ENCODE measurements around the gene TXNRD1.

The TXNRD1 gene

GRCh38 chr12:104220931-104221330 is 5.4 kb downstream of the TXNRD1 start:
- DNase-seq: no peak
- in situ Hi-C loops (cut with MboI; ENCODE audit: low pct_unique_long_range_greater_than_20kb, low sequenced_read_pairs): loop anchor here (25.0 kb wide), 2 partner anchors 141 to 841 kb away; no protein-coding TSS in a partner anchor

DNA sequence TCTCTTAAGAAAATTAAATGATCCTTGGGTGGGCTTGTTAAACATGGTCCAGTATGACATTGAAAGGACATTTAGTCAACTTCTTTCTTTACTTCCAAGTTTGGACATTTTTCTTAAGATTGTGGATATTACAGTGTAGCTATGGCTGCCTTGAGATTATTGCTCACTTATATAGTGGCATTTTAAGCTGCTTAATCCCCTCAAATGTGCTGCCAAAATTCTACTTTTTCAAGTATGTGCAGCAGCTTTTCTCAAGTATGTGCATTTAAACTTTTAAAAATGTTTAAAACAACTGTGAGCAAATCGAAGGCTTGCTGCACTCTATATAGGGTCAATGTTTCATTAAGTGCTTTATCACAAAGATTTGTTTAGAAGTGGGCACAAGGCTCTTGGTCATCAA is 7.4 kb downstream of the TXNRD1 start:
- in situ Hi-C loops (cut with MboI; ENCODE audit: low pct_unique_long_range_greater_than_20kb, low sequenced_read_pairs): loop anchor here (25.0 kb wide), 2 partner anchors 139 to 839 kb away; no protein-coding TSS in a partner anchor
- DNase-seq: no peak

- DNase-seq: no peak
- in situ Hi-C loops (cut with MboI; ENCODE audit: low pct_unique_long_range_greater_than_20kb, low sequenced_read_pairs): loop anchor here (25.0 kb wide), 2 partner anchors 139 to 839 kb away; no protein-coding TSS in a partner anchor
Observed at GRCh38 chr12:104223712-104224111, 8.1 kb downstream of the TXNRD1 start.

DNA sequence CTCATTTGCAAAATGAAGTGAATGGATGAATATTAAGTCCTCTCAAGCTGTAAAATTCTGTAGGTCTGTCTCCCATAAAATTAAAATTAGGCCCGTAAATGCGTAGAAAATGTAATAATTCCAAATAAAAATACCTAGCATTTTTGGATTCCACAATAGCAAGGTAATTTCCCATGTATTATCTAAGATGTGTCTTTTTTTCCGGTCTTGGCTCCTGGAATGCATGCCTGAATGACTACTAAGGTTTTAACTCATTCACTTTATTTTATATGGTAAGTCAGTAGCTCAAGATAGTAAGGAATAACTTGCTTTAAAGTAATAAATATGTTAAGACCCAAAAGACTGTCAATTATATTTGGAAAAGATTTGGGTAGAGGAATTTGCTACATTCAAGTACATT is 11.1 kb downstream of the TXNRD1 start:
- no peak for DNase-seq
- in situ Hi-C loops (cut with MboI; ENCODE audit: low pct_unique_long_range_greater_than_20kb, low sequenced_read_pairs): no loop called here

DNA sequence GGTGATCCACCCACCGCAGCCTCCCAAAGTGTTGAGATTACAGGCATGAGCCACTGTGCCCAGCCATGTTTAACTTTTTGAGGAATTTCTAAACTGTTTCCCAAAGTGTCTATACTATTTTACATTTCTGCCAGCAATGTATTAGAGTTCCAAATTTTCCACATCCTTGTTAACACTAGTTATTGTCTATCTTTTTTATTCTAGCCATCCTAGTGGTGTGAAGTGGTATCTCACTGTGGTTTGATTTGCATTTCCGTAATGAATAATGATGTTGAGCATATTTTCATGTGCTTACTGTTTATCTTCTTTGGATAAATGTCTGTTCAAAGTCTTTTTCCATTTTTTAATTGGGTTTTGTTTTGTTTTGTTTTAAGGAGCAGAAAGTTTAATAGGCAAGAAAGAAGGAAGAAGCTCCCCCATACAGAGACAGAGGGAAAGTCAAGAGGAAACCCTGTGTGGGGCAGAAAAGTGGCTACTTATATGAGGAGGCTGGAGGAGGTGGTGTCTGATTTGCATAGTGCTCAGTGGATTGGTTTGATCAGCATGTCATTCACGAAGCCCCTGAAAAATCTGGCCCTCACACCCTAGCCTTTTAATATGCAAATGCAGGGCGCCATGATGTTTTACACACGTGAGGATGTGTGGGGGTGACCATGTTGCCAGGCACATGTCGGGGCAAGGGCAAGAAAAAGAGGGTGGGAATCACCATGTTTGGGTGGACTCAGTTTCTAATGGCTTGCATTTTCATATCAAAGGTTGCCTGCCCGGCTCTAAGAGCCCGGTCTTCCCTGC is 14.9 kb downstream of the TXNRD1 start:
- no peak for DNase-seq
- in situ Hi-C loops (cut with MboI; ENCODE audit: low pct_unique_long_range_greater_than_20kb, low sequenced_read_pairs): no loop called here

- in situ Hi-C loops (cut with MboI; ENCODE audit: low pct_unique_long_range_greater_than_20kb, low sequenced_read_pairs): no loop called here
- DNase-seq: no peak
Observed at GRCh38 chr12:104232609-104233280, 17.2 kb downstream of the TXNRD1 start.

DNA sequence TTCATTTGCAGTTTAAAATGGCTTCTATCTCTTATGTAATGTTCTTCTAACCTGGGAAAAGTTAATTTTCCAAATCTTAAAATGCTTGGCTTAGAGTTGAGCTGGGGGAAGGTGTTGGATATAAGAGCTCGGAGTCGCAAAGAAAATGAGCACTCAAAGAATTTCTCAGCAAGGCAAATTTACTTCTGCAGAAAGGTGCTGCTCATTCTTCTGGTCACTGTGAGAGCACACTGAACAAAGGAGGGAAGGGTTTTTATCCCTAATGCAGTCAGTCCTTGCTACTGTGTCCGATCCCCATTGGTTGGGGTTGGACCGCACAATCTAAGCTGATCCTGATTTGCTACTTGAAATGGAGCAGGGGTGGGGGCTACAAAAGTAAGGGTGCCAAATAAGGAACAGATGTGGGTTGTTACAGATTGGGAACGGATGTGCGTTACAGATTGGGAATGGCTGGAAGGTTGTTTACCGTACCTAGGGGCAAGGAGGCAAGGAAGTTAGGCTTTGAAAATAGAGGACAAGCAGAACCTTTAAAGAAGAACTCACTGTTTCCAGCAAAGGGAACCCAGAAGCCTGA is 19.4 kb downstream of the TXNRD1 start:
- in situ Hi-C loops (cut with MboI; ENCODE audit: low pct_unique_long_range_greater_than_20kb, low sequenced_read_pairs): no loop called here

DNA sequence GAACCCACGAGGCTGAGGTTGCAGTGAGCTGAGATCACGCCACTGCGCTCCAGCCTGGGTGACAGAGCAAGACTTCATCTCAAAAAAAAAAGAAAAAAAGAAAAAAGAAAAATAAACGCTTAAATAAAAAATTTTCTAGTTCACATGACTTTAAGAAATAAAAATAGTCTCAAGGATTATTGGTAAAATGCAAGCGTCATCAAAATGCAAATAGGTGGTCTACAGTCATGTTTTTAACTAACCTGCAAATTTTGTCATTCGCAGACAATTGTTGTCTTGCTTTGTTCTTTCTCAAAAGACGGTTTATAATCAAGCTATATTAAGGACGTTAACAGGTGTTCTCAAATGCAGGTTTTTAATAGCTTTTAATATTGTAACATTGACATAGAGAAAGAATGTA is 22.4 kb downstream of the TXNRD1 start:
- in situ Hi-C loops (cut with MboI; ENCODE audit: low pct_unique_long_range_greater_than_20kb, low sequenced_read_pairs): no loop called here
- no peak for DNase-seq

More for the DNA sequence above, 19.4 kb downstream of the TXNRD1 start:
- DNase-seq: no peak

DNA sequence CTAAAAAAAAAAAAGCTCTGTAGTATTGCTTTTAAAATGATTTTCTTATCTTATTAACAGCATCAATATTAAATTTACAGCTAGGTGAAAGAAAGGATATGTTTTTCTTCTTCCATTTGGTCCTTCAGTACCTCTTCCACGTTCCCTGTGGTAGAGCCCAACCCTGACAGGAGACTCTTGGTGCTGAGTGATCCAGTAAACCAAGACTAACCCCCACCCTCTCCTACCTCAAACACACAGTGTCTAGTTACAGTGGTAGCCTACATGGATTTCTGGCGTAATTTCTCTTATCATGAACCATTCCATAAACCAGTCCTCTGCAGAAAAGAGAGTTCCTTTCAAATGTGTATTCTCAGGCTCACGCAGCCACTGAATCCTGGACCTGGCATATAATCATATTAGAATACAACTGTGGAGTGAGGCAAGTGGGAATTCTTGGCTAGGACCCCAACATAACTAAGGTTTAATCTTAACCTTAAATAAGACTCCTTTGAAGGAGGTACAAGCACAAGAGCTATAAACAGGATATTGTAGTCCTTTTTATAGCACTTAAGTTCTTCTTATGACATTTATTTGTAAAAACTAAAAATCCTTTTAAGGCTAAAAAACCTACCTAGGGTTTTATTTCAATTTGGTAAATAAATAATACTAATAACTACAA is 27.1 kb downstream of the TXNRD1 start:
- in situ Hi-C loops (cut with MboI; ENCODE audit: low pct_unique_long_range_greater_than_20kb, low sequenced_read_pairs): no loop called here
- DNase-seq: no peak

- in situ Hi-C loops (cut with MboI; ENCODE audit: low pct_unique_long_range_greater_than_20kb, low sequenced_read_pairs): no loop called here
- no peak for DNase-seq
Observed at GRCh38 chr12:104243551-104243950, 28.0 kb downstream of the TXNRD1 start.

- no peak for DNase-seq
- in situ Hi-C loops (cut with MboI; ENCODE audit: low pct_unique_long_range_greater_than_20kb, low sequenced_read_pairs): no loop called here
Observed at GRCh38 chr12:104243971-104244370, 28.4 kb downstream of the TXNRD1 start.

DNA sequence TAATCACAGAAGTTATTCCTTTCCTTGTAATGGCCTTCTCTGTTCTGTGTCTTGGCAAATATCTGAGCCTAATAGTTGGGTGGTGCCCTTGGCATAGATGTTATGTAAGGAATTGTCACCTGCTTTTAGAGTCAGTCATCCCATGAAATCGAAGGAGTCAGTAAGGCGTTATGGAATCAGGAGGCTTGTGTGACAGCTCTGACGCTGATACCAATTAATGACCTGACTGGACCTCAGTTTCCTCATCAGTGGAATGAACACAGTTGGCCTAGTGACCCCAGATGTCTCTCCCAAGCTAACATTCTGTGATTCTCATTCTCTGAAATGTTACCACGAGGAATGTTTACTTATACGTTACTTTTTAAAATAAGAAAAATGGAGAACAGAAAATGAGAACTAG is 32.1 kb downstream of the TXNRD1 start:
- in situ Hi-C loops (cut with MboI; ENCODE audit: low pct_unique_long_range_greater_than_20kb, low sequenced_read_pairs): no loop called here
- DNase-seq: no peak

DNA sequence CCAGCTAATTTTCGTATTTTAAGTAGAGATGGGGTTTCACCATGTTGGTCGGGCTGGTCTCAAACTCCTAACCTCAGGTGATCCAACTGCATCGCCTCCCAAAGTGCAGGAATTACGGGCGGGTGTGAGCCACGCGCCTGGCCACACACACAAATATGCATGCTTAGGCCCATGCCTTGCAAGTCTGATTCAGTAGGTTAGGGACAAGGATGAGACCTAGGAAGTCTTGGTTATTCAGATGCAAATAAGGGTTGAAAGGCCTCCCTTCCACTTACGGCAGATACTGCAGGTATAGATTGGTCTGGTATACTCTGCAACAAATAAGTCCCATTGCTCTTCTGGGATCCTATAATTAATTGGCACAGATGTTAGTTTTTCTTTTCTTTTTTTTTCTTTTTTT is 32.9 kb downstream of the TXNRD1 start:
- in situ Hi-C loops (cut with MboI; ENCODE audit: low pct_unique_long_range_greater_than_20kb, low sequenced_read_pairs): no loop called here
- no peak for DNase-seq

GRCh38 chr12:104249017-104249416 is 33.4 kb downstream of the TXNRD1 start:
- no peak for DNase-seq
- in situ Hi-C loops (cut with MboI; ENCODE audit: low pct_unique_long_range_greater_than_20kb, low sequenced_read_pairs): no loop called here

DNA sequence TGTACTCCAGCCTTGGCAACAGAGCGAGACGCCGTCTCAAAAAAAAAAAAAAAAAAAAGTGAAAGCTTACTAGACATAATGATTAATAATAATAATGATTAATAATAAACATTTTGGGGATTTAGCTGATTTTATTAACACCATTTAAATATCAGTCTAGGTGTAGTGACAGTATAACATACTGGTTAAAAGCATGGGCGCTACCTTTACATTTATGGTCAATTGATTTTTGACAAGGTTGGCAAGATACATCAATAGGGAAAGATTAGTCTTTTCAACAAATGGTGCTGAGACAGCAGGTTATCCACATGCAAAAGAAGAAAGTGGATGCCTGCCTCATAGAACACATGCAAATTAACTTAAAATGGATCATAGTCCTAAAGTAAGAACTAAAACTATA is 34.3 kb downstream of the TXNRD1 start:
- in situ Hi-C loops (cut with MboI; ENCODE audit: low pct_unique_long_range_greater_than_20kb, low sequenced_read_pairs): no loop called here
- no peak for DNase-seq

GRCh38 chr12:104250366-104251125 is 35.0 kb downstream of the TXNRD1 start:
- in situ Hi-C loops (cut with MboI; ENCODE audit: low pct_unique_long_range_greater_than_20kb, low sequenced_read_pairs): no loop called here
- DNase-seq: no peak

DNA sequence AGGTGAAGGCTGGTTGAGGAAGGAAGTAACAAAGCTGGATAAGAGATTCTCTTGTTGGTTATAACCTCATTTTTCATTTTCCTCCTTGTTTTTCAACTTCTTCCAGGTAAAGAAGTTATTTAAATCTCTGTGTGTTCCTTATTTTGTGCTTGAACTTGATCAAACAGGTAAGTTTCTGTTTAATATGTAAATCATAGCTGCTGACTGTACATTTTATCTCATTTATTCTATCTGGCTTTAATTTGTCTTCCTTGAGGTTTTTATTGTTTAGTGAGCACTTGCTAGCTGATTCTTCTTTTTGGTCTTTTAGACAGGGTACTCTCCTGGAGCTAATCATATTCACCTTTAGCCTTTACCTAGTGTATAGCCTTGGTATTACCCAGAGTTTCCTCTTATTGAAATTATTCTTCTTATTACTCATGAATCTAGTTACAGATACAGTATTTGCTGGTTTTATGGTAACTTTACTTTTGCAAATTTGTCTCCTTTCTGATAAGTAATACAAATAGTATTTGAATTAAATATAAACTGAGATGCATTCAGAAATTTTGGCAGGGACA is 42.4 kb downstream of the TXNRD1 start:
- in situ Hi-C loops (cut with MboI; ENCODE audit: low pct_unique_long_range_greater_than_20kb, low sequenced_read_pairs): no loop called here
- no peak for DNase-seq

DNA sequence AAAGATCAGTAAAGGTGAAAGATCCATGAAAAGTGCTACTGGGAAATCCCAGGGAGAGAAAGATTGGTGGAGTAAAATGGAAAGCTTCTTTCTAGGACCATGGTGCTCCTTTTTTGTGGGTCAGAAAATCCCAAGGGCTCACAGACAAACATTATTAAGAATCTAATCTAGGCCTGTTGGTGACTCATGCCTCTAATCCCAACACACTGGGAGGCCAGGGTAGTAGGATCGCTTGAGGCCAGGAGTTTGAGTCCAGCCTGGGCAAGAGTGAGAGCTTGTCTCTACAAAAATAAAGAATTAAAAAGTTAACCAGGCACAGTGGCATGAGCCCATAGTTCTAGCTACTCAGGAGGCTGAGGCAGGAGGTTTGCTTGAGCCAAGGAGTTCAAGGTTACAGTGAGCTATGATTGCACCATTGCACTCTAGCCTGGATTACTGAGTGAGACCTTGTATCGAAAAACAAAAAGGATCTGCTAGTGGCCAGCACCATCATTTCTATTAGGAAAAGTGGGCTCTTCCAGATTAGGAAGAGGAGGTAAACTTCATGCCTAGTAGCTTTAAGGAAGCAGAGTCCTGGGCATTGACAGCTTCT is 43.0 kb downstream of the TXNRD1 start:
- in situ Hi-C loops (cut with MboI; ENCODE audit: low pct_unique_long_range_greater_than_20kb, low sequenced_read_pairs): no loop called here
- no peak for DNase-seq

All from KBM-7 (cell line).